ENCODE data around the gene SEPTIN8.

Gene SEPTIN8

DNA sequence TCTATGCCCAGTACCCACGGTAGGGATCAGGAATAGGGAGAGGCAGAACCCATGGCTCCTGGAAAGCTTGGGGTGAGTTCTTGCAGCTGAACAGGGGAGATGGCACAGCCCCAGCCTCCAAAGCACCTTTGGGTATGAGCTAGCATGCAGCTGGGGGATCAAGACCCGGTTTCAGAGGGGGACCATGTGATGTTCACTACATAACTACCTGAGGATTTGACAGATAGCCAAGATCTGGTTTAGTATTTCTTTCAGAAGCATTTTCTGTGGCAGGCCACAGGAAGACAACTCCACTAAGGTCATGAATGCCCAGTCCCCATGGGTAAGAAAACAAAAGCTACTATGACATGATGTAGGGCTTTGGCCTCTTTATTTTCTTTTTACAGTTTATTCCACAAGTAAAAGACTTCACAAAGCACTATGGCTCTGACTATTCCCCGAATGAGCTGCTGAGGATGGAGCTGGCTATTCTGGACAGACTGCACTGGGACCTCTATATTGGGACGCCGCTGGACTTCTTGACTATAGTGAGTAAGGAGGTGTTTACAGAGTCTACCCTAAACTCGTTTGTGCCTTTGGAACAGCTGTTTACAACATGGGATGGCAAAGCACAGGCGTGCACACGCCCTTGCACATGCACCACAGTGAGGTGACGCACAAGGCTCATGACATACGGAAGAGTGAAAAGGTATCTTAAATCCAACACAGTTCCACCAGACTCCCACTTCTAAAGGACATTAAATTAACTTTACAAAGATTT lies 26.4 kb downstream of the SEPTIN8 start:
- no peak overlapping the region for H3K4me3 ChIP-seq (ENCODE audit: control insufficient read depth, low read depth, low read length)
- no peak for DNase-seq (ENCODE audit: low read depth)
- TF ChIP-seq, protein P1, sequence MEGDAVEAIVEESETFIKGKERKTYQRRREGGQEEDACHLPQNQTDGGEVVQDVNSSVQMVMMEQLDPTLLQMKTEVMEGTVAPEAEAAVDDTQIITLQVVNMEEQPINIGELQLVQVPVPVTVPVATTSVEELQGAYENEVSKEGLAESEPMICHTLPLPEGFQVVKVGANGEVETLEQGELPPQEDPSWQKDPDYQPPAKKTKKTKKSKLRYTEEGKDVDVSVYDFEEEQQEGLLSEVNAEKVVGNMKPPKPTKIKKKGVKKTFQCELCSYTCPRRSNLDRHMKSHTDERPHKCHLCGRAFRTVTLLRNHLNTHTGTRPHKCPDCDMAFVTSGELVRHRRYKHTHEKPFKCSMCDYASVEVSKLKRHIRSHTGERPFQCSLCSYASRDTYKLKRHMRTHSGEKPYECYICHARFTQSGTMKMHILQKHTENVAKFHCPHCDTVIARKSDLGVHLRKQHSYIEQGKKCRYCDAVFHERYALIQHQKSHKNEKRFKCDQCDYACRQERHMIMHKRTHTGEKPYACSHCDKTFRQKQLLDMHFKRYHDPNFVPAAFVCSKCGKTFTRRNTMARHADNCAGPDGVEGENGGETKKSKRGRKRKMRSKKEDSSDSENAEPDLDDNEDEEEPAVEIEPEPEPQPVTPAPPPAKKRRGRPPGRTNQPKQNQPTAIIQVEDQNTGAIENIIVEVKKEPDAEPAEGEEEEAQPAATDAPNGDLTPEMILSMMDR (conservative IDR thresholded peaks at IDR 0.05; ENCODE audit: control insufficient read depth, insufficient read depth, low read depth, low read length), result no peak

DNA sequence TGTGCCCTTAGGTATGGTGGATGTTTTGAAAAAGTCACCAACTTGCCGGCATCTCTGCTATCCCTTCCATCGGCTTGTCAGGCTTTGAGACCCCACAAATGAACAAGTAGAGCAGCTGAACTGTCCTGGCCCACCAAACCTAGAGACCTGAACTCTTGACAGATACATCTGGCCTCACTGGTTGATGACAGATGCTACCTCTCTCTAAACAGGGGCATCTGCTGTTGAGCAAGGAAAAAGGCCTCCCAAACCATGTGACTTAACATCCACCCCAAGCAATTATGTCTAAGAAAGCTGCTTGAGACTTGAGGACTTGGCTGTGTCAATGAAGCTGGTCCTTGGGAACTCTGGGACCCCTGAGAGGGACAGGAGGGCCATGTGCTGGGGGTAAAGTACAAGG lies 27.5 kb downstream of the SEPTIN8 start:
- DNase-seq (ENCODE audit: low read depth), result no peak
- TF ChIP-seq, protein P1 (conservative IDR thresholded peaks at IDR 0.05; ENCODE audit: control insufficient read depth, insufficient read depth, low read depth, low read length), result no peak
- H3K4me3 ChIP-seq (ENCODE audit: control insufficient read depth, low read depth, low read length), result no peak overlapping the region

DNA sequence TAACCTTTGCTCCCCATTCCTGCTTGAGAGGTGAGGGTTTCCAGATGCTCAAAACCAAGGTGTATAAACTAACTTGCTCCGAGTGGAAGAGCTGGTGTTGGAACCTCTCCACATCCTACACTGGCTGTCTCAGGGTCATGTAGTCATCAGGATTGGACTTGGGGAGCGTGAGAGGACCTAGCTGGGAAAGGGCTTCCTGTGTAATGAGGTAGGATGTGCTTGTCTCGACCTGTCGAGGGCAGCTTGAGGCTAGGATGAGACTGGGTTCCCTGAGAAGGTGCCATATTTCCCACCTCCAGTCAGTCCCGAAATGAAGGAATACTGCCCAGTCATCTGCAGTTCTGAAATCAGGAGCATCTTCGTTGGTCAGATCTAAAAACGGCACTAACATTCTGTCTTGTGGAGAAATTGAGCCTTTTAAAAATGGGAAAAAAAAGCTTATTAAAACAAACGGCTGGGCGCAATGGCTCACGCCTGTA lies 28.5 kb downstream of the SEPTIN8 start:
- TF ChIP-seq, protein P1 (conservative IDR thresholded peaks at IDR 0.05; ENCODE audit: control insufficient read depth, insufficient read depth, low read depth, low read length), result no peak
- H3K4me3 ChIP-seq (ENCODE audit: control insufficient read depth, low read depth, low read length), result no peak overlapping the region
- no peak for DNase-seq (ENCODE audit: low read depth)

DNA sequence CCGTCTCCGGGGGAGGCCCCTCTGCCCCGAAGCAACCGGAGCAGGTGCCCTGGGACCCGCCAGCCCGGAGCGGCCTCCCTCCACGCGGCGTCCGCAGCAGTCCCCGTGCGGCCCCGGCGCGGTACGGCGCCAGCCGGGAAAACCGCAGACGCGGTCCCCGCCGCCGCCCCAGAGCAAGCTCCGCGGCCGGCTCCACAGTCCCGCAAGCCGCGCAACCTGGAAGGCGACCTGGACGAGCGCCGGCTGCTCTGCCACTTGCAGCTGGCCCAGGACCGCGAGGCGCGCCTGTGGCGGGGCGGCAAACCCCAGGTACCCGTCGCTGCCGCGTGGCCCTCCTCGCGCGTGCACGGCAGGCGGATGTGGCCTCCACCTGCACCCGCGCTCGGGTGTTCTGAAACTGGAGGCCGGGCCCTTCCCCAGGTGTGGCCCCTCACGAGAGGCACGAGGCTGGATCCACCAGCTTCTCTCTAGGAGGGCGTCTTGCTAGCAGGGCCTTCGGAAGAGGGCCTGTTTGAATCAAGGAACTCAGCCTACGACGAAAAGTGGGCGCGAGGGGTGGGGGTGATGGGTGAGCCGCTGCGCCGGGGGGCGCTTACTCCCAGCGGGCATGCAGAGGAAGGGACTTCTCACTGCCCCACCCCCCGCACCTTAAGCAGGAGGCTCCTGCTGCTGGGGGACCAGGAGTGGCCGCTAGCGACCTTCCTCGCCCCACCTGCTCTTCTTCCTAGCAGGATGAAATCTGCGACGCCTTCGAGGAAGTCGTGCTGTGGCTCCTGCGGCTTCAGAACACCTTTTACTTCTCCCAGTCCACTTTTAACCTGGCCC lies 29.2 kb downstream of the SEPTIN8 start:
- no peak for DNase-seq (ENCODE audit: low read depth)
- H3K4me3 ChIP-seq (ENCODE audit: control insufficient read depth, low read depth, low read length), result no peak overlapping the region
- TF ChIP-seq, protein P1 (conservative IDR thresholded peaks at IDR 0.05; ENCODE audit: control insufficient read depth, insufficient read depth, low read depth, low read length), result no peak

DNA sequence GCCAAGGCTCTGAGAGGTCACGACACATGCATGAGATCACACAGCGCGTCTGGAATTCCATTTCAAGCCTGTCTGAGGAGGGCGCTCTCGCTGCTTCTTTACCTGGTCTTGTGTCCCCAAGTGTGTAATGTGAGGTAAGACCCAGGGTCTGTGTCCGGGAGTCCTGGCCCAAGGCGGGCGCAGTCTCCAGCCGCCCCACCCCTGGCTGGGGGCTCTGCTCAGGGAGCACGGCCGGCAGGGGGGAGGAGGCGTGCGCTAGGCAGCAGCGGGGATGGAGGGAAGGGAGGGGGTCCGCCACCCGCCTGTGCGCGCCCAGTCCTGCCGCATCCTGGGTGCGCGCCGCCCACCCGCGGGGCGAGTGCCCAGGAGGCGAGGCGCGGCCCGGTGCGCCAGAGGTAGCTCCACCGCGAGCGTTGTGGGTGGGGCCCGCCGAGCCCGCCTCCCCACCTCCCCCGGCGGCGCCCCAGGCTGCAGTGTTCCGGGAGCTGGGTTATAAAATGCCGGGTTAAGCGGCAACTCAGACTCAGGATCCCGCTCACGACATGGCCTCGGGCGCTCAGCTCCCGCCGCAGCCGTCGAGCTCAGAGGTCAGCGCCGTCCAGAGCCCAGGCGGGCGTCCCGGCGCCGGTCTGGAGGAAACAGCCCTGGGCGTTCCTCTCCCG lies 30.0 kb downstream of the SEPTIN8 start, which contains the start of gene CCNI2:
Gene CCNI2, plus strand, starts transcription at position 473 of the 662 bp plus-strand sequence. Its CDS starts 70 bp downstream, at position 543.
- no peak for DNase-seq (ENCODE audit: low read depth)
- peak within 1 kb of the TSS; percentile 4 for H3K4me3 ChIP-seq (ENCODE audit: control insufficient read depth, low read depth, low read length)
- TF ChIP-seq, protein P1 (conservative IDR thresholded peaks at IDR 0.05; ENCODE audit: control insufficient read depth, insufficient read depth, low read depth, low read length), result peak; percentile 21

DNA sequence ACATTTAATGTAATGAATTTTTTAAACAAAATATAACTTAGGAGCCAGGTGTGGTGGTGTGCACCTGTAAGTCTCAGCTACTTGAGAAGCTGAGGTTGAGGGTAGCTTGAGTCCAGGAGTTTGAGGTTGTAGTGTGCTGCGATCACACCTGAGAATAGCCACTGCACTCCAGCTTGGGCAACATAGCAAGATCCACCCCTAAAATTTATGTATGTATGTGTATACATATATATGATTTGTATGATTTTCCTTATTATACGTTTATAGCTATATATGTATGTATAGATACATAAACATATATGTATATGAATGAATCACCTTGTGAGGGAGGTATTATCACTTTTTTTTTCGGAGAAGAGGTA lies 30.5 kb downstream of the SEPTIN8 start:
- TF ChIP-seq, protein P1 (conservative IDR thresholded peaks at IDR 0.05; ENCODE audit: control insufficient read depth, insufficient read depth, low read depth, low read length), result no peak
- DNase-seq (ENCODE audit: low read depth), result no peak
- H3K4me3 ChIP-seq (ENCODE audit: control insufficient read depth, low read depth, low read length), result no peak overlapping the region
